GM19240 (cell line): ENCODE measurements around the gene RHBDD1.
A peak's percentile ranks its signal among the peaks of the same experiment; 100 is the strongest.

Source experiments
- DNase-seq: peaks from one replicate; pipeline ENCODE4 v3.0.0; 2011; ENCODE audit warnings: low spot score; ENCODE audit not compliant: insufficient read length

RHBDD1 gene

DNA sequence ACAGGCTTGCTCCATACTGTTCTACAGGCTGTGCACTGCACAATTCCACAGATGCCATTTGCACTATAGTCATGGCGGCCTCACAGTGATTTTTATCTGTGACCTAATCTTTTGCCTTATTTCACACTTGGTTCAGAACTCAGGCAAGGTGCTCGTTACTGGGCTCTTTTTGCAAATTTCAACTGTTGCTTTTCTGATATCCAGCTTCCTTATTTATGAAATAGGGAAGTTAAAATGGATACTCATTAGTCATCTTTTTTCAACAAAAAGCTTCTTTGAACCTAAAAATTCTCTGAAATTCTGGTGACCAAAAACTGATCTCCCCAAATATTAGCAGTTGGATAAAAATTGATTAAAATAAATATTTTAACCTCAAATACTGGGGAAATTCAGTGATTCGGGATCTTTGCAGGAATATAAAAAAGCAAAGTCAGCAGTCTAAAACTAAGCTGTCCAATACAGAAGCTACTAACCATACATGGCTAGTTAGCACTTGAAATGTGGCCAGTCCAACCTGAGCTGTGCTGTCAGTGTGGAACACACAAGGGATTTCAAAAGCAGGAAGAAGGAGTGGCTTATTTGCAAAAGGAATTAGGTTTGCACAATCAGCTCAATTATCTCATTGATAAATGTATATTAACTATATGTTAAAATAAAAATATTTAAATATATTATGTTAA is 193.7 kb downstream of the RHBDD1 start:
- DNase-seq: no peak

DNA sequence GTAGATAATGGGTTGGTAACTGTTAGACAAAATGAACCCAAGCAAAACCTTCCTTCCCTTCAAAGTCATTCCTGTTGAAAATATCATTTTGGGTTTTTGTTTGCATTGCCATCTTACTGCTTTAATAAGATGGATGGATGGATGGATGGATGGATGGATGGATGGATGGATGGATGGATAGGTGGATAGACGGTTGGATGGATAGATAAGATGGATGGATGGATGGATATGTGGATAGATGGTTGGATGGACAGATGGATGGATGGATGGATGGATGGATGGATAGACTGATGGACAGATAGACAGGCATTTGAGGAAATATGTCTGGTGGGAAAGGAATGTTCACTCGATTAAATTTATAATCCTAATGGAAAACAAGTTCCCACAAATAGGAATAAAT is 194.9 kb downstream of the RHBDD1 start:
- DNase-seq: no peak

DNA sequence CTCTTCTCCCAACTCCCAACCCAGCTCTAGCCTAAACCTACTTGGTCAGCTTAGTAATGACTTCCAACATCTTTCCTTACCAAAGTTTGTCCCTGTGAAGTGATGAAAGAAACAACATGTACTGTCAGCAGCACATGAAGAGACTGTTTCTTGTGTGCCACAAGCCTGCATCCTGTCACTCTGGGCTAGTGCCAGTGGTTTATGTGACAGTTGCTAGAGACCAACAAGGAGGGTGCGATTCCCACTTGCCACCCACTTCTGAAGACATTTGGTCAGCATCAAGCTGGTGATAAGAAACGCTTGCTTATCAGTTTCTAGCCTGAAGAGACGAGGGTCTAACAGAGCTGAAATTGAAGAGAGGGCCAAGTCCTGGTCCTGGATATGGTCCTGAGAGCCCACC is 195.5 kb downstream of the RHBDD1 start:
- DNase-seq: no peak

DNA sequence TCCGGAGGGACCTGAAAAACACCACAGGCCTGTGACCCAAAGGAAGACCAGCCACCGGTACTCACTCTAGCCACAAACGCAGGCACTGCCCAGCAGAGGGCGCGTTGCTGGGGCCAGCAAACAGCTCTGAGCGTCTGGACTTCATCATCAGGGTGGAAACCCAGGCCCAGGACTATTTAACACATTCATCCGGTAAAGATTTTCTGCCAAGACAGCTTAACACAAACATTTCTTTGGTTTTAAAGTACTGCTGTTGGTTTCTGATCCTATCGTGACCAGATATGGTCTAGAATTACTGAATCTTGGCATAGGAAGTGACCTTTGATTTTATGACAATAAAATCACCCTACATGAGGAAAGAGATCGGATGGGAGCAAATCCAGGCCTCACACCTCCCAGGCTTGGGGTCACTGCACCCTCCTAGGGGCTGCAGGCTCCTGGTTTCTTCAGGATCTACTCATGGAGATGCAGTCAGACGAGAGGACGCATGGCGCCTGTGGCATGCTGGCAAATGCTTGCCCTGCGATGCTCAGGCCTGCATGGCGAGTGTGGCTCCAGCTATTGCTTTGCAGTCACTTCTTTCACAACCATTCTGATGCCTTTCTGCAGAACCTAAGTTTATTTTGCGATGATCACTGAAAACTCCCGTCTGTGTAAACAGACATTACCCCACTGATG is 197.8 kb downstream of the RHBDD1 start:
- peak; percentile 18 for DNase-seq

DNA sequence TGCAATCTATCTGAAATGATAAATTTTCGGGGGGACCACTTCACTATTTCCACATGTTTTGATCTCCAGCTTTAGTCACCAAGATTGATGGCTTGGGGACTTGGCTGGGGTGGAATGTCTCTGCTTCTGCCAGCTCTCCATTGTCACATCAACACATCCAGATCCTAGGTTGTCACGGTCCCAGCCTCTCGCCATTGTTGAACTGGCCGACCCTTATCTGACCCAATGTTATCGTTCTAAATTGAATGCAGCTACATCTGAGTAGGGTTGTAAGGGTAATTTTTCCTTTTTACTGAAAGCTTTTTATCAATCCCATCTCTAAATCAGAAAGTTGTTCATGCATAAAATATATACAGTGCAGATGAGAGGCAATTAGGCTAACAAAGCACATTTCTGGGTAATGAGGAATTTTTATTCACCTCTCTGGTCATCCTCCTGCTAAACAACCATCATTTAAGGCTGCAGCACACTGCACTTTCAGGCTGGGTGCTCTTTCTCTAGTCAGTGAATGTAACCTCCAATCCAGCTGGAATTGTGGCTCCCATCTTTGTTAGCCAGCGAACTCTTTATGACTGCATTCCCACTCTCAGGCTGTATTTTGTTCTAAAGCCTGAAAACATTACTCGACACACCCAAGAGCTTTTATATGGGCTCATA is 200.0 kb downstream of the RHBDD1 start:
- DNase-seq: no peak

DNA sequence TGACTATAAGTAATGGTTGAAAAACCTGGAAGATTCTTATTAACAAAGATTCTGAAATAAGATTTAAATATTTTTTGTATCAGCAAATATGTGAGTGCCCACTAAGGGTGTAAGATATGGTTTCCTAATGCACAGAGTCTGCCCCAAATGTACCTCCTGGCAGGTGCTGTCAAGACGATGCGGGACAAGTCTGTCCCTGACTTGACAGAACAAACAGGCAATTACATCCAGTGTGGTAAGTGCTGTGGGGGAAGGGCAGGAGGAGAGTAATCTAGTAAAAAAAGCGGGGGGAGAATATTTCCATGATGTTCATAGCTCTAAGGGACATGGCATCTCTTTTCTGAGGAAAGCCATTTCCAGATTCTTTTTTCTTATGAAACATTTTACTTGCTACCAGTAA is 200.7 kb downstream of the RHBDD1 start:
- DNase-seq: no peak

DNA sequence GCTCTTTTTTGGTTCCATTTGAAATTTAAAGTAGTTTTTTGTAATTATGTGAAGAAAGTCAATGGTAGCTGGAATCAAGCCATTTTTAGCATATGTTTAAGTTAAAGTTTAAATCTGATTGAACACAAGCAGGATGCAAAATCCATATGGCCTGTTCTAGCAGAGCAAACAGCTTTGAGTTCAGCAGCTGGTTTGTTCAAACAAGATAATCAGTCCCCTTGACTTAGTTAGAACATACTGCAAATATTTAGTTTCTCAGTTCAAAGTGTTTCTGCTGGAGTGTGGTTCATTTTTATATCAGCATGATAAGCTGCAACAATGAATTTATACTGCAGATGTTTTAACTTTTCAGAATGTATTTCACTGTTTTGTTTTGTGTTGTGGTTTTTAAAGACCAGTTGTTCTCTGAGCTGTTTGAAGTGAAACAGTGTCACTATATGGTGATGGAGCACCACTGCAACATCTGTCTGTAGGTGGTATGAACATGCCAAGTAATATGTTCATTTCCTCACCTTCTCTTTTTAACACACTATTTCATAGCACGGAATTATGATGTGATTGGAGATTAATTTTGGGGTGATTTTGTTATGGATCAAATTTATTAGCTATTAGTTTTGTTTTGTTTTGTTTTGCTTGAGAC is 202.8 kb downstream of the RHBDD1 start:
- DNase-seq: no peak

DNA sequence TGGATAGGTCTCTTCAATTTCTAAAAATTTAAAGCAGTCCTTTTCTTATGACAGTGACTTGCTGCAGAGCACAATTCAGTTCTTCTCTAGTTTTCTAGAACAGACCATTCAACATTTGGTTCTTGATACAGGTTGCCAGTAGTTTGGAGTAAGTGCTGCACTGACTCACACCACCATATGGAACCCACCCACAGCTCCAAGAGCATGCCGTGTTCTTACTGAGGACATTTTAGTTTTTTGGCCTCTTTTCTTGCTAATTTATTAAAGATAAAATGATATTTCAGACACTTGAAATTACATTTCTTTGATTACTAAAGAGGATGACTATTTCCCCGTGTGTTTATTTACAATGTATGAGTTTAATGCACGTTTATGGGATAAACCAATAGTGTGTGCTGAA is 208.1 kb downstream of the RHBDD1 start:
- no peak for DNase-seq
